ENCODE results near the gene ENGASE. TPM values are rescaled to one million over a fixed set of nuclear protein-coding genes. Genes with fewer than 3 reads are reported as not detected.

Gene ENGASE
- total RNA-seq, 1 donor from 2014 or later = 31.5 TPM

GRCh38 chr17:79087428-79088143, 13.0 kb downstream of the ENGASE start:
- H3K4me1 ChIP-seq = peaks cover 27% of the 10 kb centered on the region
- peaks cover 16% of the 10 kb centered on the region for H3K27me3 ChIP-seq (ENCODE audit: low read depth)
- peak; percentile 57 for DNase-seq
- H3K9me3 ChIP-seq (replicated peaks) = no peaks in the 10 kb centered on the region
- H3K27ac ChIP-seq (replicated peaks) = no peak overlapping the region
- peaks cover 49% of the 10 kb centered on the region for H3K36me3 ChIP-seq
- H3K4me3 ChIP-seq = no peak overlapping the region
- intact Hi-C loops (cut with micrococcal nuclease) = loop anchor here (5.0 kb wide), 1 partner anchor 300 kb away; no protein-coding TSS in a partner anchor
- TF ChIP-seq CTCF (IDR thresholded peaks at IDR 0.05; ENCODE audit: borderline replicate concordance) = peak; percentile 97

GRCh38 chr17:79088247-79088996, 13.8 kb downstream of the ENGASE start:
- DNase-seq = no peak
- TF ChIP-seq CTCF (IDR thresholded peaks at IDR 0.05; ENCODE audit: borderline replicate concordance) = no peak
- intact Hi-C loops (cut with micrococcal nuclease) = loop anchor here (5.0 kb wide), 1 partner anchor 299 kb away; no protein-coding TSS in a partner anchor
- Histone ChIP-seq H3K4me1 (peaks cover 19% of the 10 kb centered on the region), H3K27ac (replicated peaks) (no peak overlapping the region), H3K27me3 (ENCODE audit: low read depth) (peaks cover 25% of the 10 kb centered on the region), H3K9me3 (replicated peaks) (no peaks in the 10 kb centered on the region), H3K4me3 (no peak overlapping the region), H3K36me3 (peaks cover 41% of the 10 kb centered on the region)

GRCh38 chr17:79088997-79089328, 14.3 kb downstream of the ENGASE start:
- Histone ChIP-seq H3K27me3 (ENCODE audit: low read depth) (peaks cover 29% of the 10 kb centered on the region), H3K4me1 (peaks cover 13% of the 10 kb centered on the region), H3K27ac (replicated peaks) (no peak overlapping the region), H3K36me3 (peaks cover 35% of the 10 kb centered on the region), H3K9me3 (replicated peaks) (no peaks in the 10 kb centered on the region), H3K4me3 (no peak overlapping the region)
- intact Hi-C loops (cut with micrococcal nuclease) = loop anchor here (5.0 kb wide), 1 partner anchor 298 kb away; no protein-coding TSS in a partner anchor
- DNase-seq = no peak
- TF ChIP-seq CTCF (IDR thresholded peaks at IDR 0.05; ENCODE audit: borderline replicate concordance) = no peak

GRCh38 chr17:79089720-79090442, 15.3 kb downstream of the ENGASE start:
- H3K27me3 ChIP-seq (ENCODE audit: low read depth) = peaks cover 38% of the 10 kb centered on the region
- H3K36me3 ChIP-seq = peaks cover 26% of the 10 kb centered on the region
- intact Hi-C loops (cut with micrococcal nuclease) = loop anchor here (5.0 kb wide), 1 partner anchor 297 kb away; no protein-coding TSS in a partner anchor
- H3K27ac ChIP-seq (replicated peaks) = no peak overlapping the region
- H3K4me3 ChIP-seq = no peak overlapping the region
- DNase-seq = no peak
- TF ChIP-seq CTCF (IDR thresholded peaks at IDR 0.05; ENCODE audit: borderline replicate concordance) = no peak
- H3K9me3 ChIP-seq (replicated peaks) = no peaks in the 10 kb centered on the region
- H3K4me1 ChIP-seq = peaks cover 13% of the 10 kb centered on the region

- Histone ChIP-seq H3K9me3 (replicated peaks) (no peaks in the 10 kb centered on the region), H3K27me3 (ENCODE audit: low read depth) (peaks cover 46% of the 10 kb centered on the region), H3K36me3 (peaks cover 19% of the 10 kb centered on the region), H3K4me1 (peaks cover 13% of the 10 kb centered on the region), H3K27ac (replicated peaks) (no peak overlapping the region), H3K4me3 (no peak overlapping the region)
- intact Hi-C loops (cut with micrococcal nuclease) = no loop called here
- TF ChIP-seq CTCF (IDR thresholded peaks at IDR 0.05; ENCODE audit: borderline replicate concordance) = peak; percentile 32
- DNase-seq = no peak
Observed at GRCh38 chr17:79090443-79091225, 16.0 kb downstream of the ENGASE start.

Measured in left ventricle myocardium inferior (tissue), 1 donor.